GM21367 (cell line): ENCODE results near the gene SLC45A3.

Experiments used
- ATAC-seq: cut with Tn5 transposase; IDR thresholded peaks from one replicate; pipeline ENCODE4 v1.9.1; 2021; ENCODE audit not compliant: unreplicated experiment

Gene SLC45A3

DNA sequence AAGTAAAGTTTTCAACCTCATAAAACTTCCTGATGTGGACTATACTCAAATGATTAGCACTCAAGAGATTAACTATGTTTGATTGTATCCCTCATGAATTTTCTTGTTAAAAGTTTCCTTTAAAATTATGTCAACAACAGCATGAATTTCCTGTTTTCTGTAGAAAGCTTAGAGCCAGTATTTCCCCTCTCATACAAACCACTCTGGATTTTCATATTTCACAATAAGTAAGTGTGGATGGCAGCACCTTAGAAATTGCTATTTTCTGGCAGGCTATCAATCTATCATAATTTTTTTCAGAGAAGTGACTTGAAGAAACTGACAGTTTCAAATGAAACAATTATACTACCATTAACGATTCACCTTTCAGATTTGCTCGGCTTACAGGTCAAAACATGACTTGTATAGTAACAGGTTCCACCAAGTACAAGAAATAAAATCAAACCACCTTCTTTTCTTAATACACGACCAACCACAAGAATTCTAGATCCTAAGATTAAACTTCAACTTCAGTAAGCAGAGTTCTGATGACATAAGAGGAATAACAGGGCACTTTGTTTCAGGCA lies 69.3 kb downstream of the SLC45A3 start:
- ATAC-seq = no peak

DNA sequence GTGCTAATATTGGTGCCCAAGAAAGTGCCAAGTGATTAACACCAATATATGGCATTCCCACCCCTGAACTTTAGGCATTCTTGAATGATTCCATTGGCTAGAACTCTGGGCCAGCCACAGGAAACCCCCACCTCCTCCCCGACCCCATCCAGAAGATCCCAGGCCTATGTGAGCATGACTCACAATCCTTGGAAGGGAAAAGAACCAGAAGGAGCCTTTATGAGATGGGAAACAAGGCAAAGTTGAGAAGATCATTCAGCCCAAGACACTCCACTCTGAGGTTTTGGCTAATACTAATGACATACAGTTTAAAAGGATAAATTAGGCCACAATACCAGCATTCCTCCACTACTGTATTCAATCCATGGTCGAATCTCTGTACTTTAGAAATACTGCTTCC lies 70.3 kb downstream of the SLC45A3 start:
- no peak for ATAC-seq
